ENCODE measurements around the gene LRRTM3. TPM values are rescaled to one million over a fixed set of nuclear protein-coding genes. Genes with fewer than 3 reads are reported as not detected.

Gene LRRTM3
- total RNA-seq, 1 donor = not detected

GRCh38 chr10:67110286-67110685 is 184.4 kb downstream of the LRRTM3 start:
- H3K4me2 ChIP-seq (ENCODE audit: insufficient read depth, low read length) = no peak overlapping the region
- TF ChIP-seq CTCF (IDR thresholded peaks at IDR 0.05; ENCODE audit: extremely low read depth, low read depth, low read length) = no peak
- H3K4me1 ChIP-seq (ENCODE audit: insufficient read depth, low read length) = no peaks in the 10 kb centered on the region
- no peak overlapping the region for H3K4me3 ChIP-seq (ENCODE audit: insufficient read depth, low read length)
- H3K27ac ChIP-seq (ENCODE audit: low read depth, low read length) = no peak overlapping the region
- no peaks in the 10 kb centered on the region for H4K20me1 ChIP-seq (ENCODE audit: insufficient read depth, low read length)
- H2AFZ ChIP-seq (ENCODE audit: low read length) = no peak overlapping the region
- no peaks in the 10 kb centered on the region for H3K79me2 ChIP-seq (ENCODE audit: insufficient read depth, low read length)
- H3K36me3 ChIP-seq (ENCODE audit: insufficient read depth, low read length) = no peaks in the 10 kb centered on the region
- DNase-seq (ENCODE audit: insufficient read length, low spot score, missing footprints) = no peak
- no peaks in the 10 kb centered on the region for H3K9me3 ChIP-seq (ENCODE audit: low read depth, low read length)
- H3K27me3 ChIP-seq (ENCODE audit: insufficient read depth, low read length) = no peaks in the 10 kb centered on the region

DNA sequence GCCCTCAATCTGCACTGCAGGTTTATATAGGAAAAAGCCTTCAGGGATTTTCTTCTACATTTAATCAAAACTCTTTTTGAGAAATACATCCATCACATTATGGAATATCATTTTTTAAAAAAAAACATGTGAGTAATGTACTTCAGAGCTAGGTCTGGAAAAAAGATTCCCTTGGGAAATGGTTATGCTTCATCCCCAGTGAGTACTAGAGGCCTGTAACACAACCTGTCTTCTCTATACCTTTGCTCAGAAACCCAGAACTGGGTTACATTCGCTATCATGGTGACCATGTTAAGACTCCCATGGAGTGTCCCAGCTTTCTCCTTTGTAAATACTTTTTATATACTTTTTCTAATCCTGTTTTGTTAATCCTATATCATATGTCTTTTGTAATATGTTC is 186.9 kb downstream of the LRRTM3 start:
- H3K79me2 ChIP-seq (ENCODE audit: insufficient read depth, low read length) = no peaks in the 10 kb centered on the region
- H3K9me3 ChIP-seq (ENCODE audit: low read depth, low read length) = no peaks in the 10 kb centered on the region
- no peak overlapping the region for H3K27ac ChIP-seq (ENCODE audit: low read depth, low read length)
- no peak for DNase-seq (ENCODE audit: insufficient read length, low spot score, missing footprints)
- no peak overlapping the region for H3K4me2 ChIP-seq (ENCODE audit: insufficient read depth, low read length)
- H3K4me3 ChIP-seq (ENCODE audit: insufficient read depth, low read length) = no peak overlapping the region
- H3K36me3 ChIP-seq (ENCODE audit: insufficient read depth, low read length) = no peaks in the 10 kb centered on the region
- no peaks in the 10 kb centered on the region for H3K27me3 ChIP-seq (ENCODE audit: insufficient read depth, low read length)
- H4K20me1 ChIP-seq (ENCODE audit: insufficient read depth, low read length) = no peaks in the 10 kb centered on the region
- H2AFZ ChIP-seq (ENCODE audit: low read length) = no peak overlapping the region
- no peak for TF ChIP-seq CTCF (IDR thresholded peaks at IDR 0.05; ENCODE audit: extremely low read depth, low read depth, low read length)
- no peaks in the 10 kb centered on the region for H3K4me1 ChIP-seq (ENCODE audit: insufficient read depth, low read length)

GRCh38 chr10:67114945-67115344 is 189.1 kb downstream of the LRRTM3 start:
- H3K4me2 ChIP-seq (ENCODE audit: insufficient read depth, low read length) = no peak overlapping the region
- H3K27me3 ChIP-seq (ENCODE audit: insufficient read depth, low read length) = no peaks in the 10 kb centered on the region
- TF ChIP-seq CTCF (IDR thresholded peaks at IDR 0.05; ENCODE audit: extremely low read depth, low read depth, low read length) = no peak
- H3K9me3 ChIP-seq (ENCODE audit: low read depth, low read length) = no peaks in the 10 kb centered on the region
- DNase-seq (ENCODE audit: insufficient read length, low spot score, missing footprints) = no peak
- H4K20me1 ChIP-seq (ENCODE audit: insufficient read depth, low read length) = no peaks in the 10 kb centered on the region
- no peak overlapping the region for H3K4me3 ChIP-seq (ENCODE audit: insufficient read depth, low read length)
- no peaks in the 10 kb centered on the region for H3K4me1 ChIP-seq (ENCODE audit: insufficient read depth, low read length)
- H3K79me2 ChIP-seq (ENCODE audit: insufficient read depth, low read length) = no peaks in the 10 kb centered on the region
- H3K27ac ChIP-seq (ENCODE audit: low read depth, low read length) = no peak overlapping the region
- H3K36me3 ChIP-seq (ENCODE audit: insufficient read depth, low read length) = no peaks in the 10 kb centered on the region
- H2AFZ ChIP-seq (ENCODE audit: low read length) = no peak overlapping the region

- H3K27me3 ChIP-seq (ENCODE audit: insufficient read depth, low read length) = no peaks in the 10 kb centered on the region
- no peak overlapping the region for H3K27ac ChIP-seq (ENCODE audit: low read depth, low read length)
- no peak overlapping the region for H3K4me2 ChIP-seq (ENCODE audit: insufficient read depth, low read length)
- no peaks in the 10 kb centered on the region for H3K4me1 ChIP-seq (ENCODE audit: insufficient read depth, low read length)
- H3K9me3 ChIP-seq (ENCODE audit: low read depth, low read length) = no peaks in the 10 kb centered on the region
- H2AFZ ChIP-seq (ENCODE audit: low read length) = no peak overlapping the region
- H3K79me2 ChIP-seq (ENCODE audit: insufficient read depth, low read length) = no peaks in the 10 kb centered on the region
- no peak for DNase-seq (ENCODE audit: insufficient read length, low spot score, missing footprints)
- H4K20me1 ChIP-seq (ENCODE audit: insufficient read depth, low read length) = no peaks in the 10 kb centered on the region
- H3K4me3 ChIP-seq (ENCODE audit: insufficient read depth, low read length) = no peak overlapping the region
- TF ChIP-seq CTCF (IDR thresholded peaks at IDR 0.05; ENCODE audit: extremely low read depth, low read depth, low read length) = no peak
- H3K36me3 ChIP-seq (ENCODE audit: insufficient read depth, low read length) = no peaks in the 10 kb centered on the region
Measured at GRCh38 chr10:67115972-67116371, 190.1 kb downstream of the LRRTM3 start.
